HPDE6-E6E7 (cell line): ENCODE measurements around the gene DLG2.

Source experiments
- DNase-seq: peaks from one replicate; pipeline ENCODE4 v3.0.0; 2011; ENCODE audit warnings: missing footprints; ENCODE audit errors: extremely low spot score

DLG2 gene

GRCh38 chr11:84129961-84130576, 1497.1 kb downstream of the DLG2 start:
- DNase-seq, result no peak

- no peak for DNase-seq
Observed at GRCh38 chr11:84128840-84129239, 1498.3 kb downstream of the DLG2 start.

- DNase-seq, result no peak
Observed at GRCh38 chr11:84117394-84117793, 1509.8 kb downstream of the DLG2 start.

DNA sequence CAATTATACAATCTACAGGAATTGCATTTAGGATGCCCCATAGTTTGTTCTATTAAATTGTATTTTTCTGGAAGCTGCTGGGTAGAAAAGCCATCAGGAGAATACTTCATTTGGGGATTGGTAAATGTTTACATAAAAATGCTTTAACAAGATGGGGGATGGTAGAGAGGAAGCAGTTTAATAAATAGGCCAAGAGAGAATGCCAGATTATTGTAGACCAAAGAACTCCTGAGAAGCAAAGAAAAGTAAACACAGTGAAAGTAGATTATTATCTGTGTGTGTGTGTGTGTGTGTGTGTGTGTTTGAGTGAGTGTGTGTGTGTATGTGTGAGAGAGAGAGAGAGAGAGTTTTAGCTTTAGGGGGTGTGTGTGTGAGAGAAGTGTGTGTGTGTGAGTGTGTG, 1520.6 kb downstream of the DLG2 start:
- DNase-seq, result no peak

DNA sequence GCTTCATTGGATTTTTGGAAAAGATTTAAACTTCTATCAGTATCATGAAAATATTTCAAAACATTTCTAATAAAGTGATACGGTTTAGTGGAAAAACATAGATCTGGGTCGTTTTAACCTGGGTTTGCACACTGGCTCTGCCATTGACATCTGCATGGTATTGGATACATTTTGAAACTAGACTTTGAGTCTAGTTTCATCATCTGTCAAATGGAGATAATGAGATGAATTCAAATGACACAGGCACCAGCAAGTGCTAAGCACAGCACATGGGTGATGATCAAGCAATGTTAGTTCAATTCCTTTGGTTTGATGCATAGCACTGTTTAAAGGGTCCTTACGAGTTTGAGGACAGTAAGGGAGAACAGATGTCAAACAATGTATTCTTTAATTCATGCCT, 1522.0 kb downstream of the DLG2 start:
- DNase-seq, result no peak

GRCh38 chr11:84103096-84103495, 1524.0 kb downstream of the DLG2 start:
- no peak for DNase-seq

DNA sequence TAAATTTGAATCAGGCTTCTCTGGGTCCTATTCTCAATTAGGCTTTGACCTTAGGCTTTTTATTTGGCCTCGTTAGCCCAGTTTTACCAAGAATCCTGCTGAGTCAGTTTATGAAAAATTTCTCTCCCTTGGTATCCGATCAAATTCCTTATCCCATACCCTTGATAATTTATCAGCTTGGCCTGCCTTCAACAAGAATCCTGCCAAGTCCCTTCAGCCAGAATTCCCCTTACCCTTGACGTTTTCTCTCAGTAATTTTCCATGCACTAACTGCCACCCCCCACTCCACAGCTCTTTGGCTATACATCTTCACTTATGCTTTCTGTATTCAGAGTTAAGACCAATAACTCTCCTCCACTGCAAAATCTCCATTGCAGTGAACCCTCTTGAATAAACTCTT, 1530.0 kb downstream of the DLG2 start:
- no peak for DNase-seq

DNA sequence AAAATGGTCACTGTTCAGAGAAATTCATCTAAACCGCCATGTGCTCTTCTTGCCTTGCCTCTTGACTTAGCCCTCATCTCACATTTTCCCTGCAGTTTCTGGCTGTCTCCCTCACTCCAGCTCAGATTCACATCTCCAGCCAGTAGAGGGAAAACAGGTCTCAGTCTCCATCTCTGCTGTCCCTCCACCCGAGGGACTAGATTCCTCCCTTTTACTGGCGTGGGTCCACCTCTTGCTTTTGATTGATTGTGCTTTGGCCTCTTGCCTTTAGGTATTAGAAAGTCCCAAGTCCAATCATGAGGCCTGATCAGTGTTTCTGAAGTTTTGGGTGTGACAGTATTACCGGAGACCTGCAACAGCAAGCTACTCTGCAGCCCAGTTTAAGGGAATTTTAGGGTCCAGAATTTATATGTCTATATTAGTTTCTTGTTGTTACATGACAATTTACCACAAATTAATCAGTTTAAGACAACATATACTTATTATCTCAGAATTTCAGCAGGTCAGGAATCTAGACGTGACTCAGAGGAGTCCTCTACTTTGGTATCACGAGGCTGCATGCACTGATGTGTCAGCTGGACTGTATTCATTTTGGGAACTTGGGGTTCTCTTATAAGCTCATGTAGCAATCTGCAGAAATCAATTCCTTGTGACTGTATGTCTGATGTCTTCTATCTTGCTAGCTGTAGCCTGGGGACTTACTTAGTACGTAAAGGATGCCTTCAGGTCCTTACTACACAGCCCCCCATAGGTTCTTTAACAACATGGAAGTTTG, 1535.7 kb downstream of the DLG2 start:
- DNase-seq, result no peak

DNA sequence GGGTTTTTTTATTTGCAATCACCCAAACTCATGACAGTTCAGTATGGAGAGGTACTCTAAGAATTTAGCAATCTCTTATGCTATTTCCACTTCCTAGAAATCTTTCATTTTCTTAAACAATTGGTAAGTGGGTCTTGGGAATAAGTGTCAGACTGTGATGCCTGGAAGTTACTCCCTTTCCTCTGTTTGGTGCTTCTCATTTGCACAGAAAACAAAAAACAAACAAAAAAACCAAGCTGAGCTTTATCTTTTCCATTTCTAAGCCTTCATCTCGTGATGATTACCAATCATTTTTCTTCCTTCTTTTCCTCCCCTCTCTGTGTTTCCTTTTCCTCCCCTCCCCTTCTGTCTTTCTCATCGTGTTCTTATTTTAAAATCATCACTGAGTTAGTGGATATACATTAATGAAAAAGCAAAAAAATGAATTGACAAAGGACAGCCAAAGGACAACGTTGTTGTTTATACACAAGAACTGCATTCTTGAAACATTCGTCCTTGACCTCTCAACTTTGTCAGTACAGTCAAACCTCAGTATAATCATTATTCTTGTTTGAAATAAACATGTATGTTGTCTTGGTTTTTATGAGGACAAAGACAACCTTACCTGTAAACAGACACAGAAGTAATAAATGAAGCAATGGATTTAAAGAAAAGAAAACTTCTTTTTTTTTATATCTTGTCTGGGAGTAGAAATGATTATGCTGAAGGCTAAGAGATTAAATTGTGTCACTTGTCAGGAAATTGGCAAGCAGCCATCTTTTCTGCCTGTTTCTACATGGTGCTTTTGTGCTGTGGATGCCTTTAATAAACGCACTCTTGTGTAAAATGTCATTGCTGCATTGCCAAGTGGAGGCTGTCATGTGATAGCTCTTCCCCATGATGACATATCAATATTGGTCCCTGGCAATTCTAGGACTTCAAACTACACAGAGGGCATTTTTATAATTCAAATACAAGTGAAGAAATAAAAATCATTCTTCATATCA, 1537.8 kb downstream of the DLG2 start:
- DNase-seq, result no peak

DNA sequence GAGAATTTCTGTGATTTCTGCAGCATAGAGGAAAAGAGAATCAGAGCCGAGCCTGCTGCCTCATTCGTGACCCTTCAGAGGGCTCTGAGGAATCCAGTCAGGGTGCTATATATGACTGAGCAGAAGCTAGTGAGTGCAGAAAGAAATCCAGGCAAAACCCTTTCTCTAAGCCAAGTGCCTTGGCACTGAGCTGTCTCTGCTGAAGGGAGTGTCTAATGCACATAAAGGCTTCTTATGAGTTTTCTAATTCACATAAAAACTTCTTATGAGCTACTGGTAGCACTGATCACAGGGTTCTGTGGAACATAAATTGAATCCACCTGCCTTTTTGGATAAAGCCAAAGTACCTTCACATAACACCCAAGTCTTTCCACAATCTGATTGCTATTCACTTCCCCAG, 1555.3 kb downstream of the DLG2 start:
- DNase-seq, result no peak

- DNase-seq, result no peak
Observed at GRCh38 chr11:84069048-84069447, 1558.1 kb downstream of the DLG2 start.

DNA sequence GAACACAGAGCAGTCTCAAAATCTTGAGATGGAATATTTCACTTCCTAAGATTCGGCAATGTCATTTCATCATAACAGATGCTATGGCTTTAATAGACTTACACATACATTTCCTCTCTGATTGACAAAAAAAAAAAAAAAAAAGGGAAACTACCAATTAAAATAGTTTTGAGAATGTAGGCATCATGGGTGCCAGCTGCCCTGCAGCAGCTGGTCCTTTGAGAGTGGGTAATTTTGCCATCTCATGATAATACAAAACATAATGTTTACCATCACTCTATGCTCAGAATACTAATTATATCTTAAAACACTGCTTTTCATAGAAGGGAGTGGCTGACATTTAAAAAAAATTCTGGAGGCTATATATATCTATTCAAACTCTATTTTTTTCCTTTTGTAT, 1565.4 kb downstream of the DLG2 start:
- no peak for DNase-seq

- no peak for DNase-seq
Observed at GRCh38 chr11:84056653-84057376, 1570.3 kb downstream of the DLG2 start.

DNA sequence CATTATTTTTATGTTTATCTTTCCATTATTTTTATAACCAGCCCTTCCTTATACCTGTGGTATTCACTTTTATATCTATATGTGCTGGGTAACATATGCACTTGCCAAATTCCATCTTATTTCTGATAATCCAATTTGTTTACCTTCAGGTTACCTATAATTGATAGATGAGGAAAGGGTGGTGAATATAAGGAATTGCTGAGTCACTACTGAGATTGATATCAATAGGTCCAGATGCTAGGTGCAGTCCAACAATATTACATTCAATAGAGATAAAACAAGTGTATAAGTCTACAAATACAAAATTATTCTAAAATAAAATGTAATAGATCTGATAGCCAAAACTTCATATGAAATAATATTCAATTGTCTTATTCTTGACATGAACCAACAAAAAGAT, 1582.0 kb downstream of the DLG2 start:
- DNase-seq, result no peak

GRCh38 chr11:84044706-84045105, 1582.4 kb downstream of the DLG2 start:
- no peak for DNase-seq

DNA sequence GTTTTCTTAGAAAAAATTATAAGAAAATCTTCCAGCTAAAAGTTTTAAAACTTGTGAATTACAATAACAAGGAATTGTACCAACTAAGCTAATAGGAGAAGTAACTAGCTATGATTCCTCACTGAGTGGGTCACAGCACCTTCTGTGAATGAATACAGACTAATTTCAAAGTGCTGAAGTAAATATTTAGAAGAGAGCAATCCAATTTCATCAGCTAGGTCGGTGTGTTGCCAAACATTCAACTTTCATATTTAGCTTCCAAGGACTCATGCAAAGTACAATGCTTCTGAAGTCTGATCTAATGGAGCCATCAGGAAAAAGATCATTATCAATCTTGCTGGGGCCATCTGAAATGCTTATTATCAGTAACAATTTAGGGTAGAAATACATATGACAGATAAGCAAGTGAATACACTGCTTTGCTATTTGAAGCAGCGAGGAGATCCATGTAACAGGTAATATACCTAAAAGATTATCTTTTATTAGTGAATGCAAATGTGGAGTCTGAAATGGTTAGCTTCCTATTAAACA, 1590.4 kb downstream of the DLG2 start:
- DNase-seq, result no peak

- no peak for DNase-seq
Observed at GRCh38 chr11:84035645-84036044, 1591.5 kb downstream of the DLG2 start.

GRCh38 chr11:84034484-84034883, 1592.7 kb downstream of the DLG2 start:
- no peak for DNase-seq

DNA sequence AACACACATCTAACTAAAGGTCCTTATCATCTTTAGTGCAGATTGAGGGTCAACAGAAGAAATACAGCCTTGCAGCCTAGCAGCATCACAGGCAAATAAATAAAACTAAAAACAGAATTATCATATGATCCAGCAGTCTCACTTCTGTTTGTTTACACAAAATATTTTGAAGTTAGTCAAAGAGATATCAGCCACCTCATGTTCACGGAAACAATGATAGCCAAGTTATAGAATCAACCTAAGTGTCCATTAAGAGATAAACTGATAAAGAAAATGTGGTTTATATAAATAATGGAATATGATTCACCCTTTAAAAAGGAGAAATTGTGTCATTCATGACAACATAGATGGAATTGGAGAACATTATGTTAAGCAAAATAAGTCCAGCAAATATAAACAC, 1602.9 kb downstream of the DLG2 start:
- DNase-seq, result no peak

DNA sequence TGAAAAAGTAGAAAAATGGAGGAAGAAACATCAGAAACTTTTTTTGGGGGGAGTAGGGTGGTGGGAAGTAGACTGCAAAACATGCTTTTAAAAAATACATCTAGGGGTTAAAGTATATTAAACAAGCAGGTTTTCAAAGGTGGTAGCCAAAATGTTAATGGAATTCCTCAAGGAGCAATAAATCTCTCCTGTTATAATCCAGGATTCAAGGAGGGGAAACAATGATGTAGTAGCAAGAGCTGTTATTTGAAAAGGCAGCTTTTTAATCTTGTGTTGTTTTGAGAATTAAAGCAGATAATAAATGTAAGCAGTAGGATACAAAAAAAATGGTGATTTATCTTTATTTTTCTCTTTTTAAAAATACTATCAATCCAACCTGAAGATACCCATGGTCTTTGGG, 1604.4 kb downstream of the DLG2 start:
- DNase-seq, result no peak

- DNase-seq, result no peak
Observed at GRCh38 chr11:84022201-84022600, 1604.9 kb downstream of the DLG2 start.

GRCh38 chr11:84021291-84021690, 1605.9 kb downstream of the DLG2 start:
- DNase-seq, result no peak
